ENCODE results near the gene SLC12A5.

GRCh38 chr20:46040902-46041535 lies 12.0 kb downstream of the SLC12A5 start:
- TF ChIP-seq POLR2AphosphoS5 (IDR thresholded peaks at IDR 0.05) (no peak), CTCF (IDR thresholded peaks at IDR 0.05) (no peak)

Data from esophagus muscularis mucosa (tissue), 3 donors.